Activated CD4-positive, alpha-beta T cell treated with anti-CD3 and anti-CD28 coated beads, Interleukin-2, amount 50 U/mL, for 16 hours (primary cell): ENCODE measurements around the gene ATP13A1.
"Not testable (repeated sequence)": the region's sequence is repeated elsewhere in the genome, so short reads cannot be mapped to it uniquely, and the experiment has no call there.

Experiments used
- DNase-seq: peaks from one replicate; pipeline ENCODE4 v3.0.0-alpha.2; 2020

ATP13A1 gene

GRCh38 chr19:19618219-19619051, 45.0 kb downstream of the ATP13A1 start, which contains the start of gene PBX4:
PBX4 (minus strand) TSS chr19:19618687; CDS start chr19:19618629, 58 bp downstream.
- DNase-seq, result peak; percentile 99

GRCh38 chr19:19615086-19615485, 48.4 kb downstream of the ATP13A1 start:
- DNase-seq, result peak; percentile 58

GRCh38 chr19:19613506-19613905, 50.0 kb downstream of the ATP13A1 start:
- DNase-seq, result no peak

- no peak for DNase-seq
Measured at GRCh38 chr19:19610376-19611202, 52.9 kb downstream of the ATP13A1 start.

- not testable (repeated sequence) for DNase-seq
Measured at GRCh38 chr19:19606686-19607085, 56.8 kb downstream of the ATP13A1 start.

GRCh38 chr19:19606021-19606420, 57.5 kb downstream of the ATP13A1 start:
- peak; percentile 76 for DNase-seq

- DNase-seq, result no peak
Measured at GRCh38 chr19:19602713-19603324, 60.7 kb downstream of the ATP13A1 start.

- no peak for DNase-seq
Measured at GRCh38 chr19:19602136-19602712, 61.3 kb downstream of the ATP13A1 start.

GRCh38 chr19:19600793-19601330, 62.6 kb downstream of the ATP13A1 start:
- no peak for DNase-seq

- DNase-seq, result peak; percentile 79
Measured at GRCh38 chr19:19598728-19599451, 64.6 kb downstream of the ATP13A1 start.

GRCh38 chr19:19597809-19598306, 65.6 kb downstream of the ATP13A1 start:
- peak; percentile 94 for DNase-seq
